SU-DHL-6 (cell line): Measurements from ENCODE around the gene GRM8.
"Not testable (repeated sequence)": the region's sequence is repeated elsewhere in the genome, so short reads cannot be mapped to it uniquely, and the experiment has no call there.

Experiments
- CTCF ChIP-seq: fragments of 200-600 bp; sonication (generic); IDR thresholded peaks from one replicate; pipeline ENCODE4 v1.5.1; 2017; ENCODE audit warnings: antibody characterized with exemption, mild to moderate bottlenecking, low read length, moderate library complexity; ENCODE audit not compliant: insufficient read depth, poor library complexity, severe bottlenecking
- EZH2phosphoT487 ChIP-seq: fragments of 200-600 bp; sonication (generic), shearing (Covaris generic); conservative IDR thresholded peaks from 2 replicates; pipeline ENCODE4 v1.6.1; 2018; ENCODE audit warnings: mild to moderate bottlenecking, antibody characterized with exemption, low read length, moderate library complexity, mixed read lengths

DNA sequence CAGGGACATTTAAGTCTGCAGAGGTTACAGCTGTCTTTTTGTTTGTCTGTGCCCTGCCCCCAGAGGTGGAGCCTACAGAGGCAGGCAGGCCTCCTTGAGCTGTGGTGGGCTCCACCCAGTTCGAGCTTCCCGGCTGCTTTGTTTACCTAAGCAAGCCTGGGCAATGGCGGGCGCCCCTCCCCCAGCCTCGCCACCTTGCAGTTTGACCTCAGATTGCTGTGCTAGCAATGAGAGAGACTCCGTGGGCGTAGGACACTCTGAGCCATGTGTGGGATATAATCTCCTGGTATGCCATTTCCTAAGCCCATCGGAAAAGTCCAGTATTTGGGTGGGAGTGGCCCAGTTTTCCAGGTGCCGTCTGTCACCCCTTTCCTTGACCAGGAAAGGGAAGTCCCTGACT is 421.5 kb downstream of the GRM8 start:
- TF ChIP-seq CTCF, EZH2phosphoT487: not testable (repeated sequence)
